ENCODE results near the gene LPP. TPM values are rescaled to one million over a fixed set of nuclear protein-coding genes. Genes with fewer than 3 reads are reported as not detected.

Gene LPP
- total RNA-seq, 1 donor: 196 TPM

- TF ChIP-seq CTCF (IDR thresholded peaks at IDR 0.05; ENCODE audit: insufficient read depth, low read depth, low read length): no peak
- H3K4me3 ChIP-seq (ENCODE audit: low read depth, low read length): no peak overlapping the region
- no peak for DNase-seq (ENCODE audit: low read depth)
Observed at GRCh38 chr3:188244395-188244861, 90.5 kb downstream of the LPP start.

DNA sequence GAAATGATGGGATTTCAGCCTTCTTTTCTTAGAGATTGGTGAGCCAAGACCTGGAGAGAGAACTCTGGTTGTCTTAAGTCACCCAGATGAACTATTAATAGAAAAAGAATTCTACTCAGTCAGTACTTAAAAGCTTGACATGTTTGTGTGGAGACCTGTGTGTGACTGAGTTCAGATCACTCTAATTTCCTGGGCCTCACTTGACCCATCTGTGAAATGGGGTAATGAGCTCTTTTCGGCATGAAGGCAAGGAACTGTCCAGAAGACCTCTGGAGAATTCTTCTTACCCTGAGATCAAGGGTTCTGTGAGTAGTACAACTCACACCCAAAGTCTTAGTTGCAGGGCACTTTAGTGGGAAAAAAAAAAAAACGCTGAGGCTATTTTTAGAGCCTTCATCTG, 92.9 kb downstream of the LPP start:
- H3K4me3 ChIP-seq (ENCODE audit: low read depth, low read length): no peak overlapping the region
- no peak for TF ChIP-seq CTCF (IDR thresholded peaks at IDR 0.05; ENCODE audit: insufficient read depth, low read depth, low read length)
- no peak for DNase-seq (ENCODE audit: low read depth)

DNA sequence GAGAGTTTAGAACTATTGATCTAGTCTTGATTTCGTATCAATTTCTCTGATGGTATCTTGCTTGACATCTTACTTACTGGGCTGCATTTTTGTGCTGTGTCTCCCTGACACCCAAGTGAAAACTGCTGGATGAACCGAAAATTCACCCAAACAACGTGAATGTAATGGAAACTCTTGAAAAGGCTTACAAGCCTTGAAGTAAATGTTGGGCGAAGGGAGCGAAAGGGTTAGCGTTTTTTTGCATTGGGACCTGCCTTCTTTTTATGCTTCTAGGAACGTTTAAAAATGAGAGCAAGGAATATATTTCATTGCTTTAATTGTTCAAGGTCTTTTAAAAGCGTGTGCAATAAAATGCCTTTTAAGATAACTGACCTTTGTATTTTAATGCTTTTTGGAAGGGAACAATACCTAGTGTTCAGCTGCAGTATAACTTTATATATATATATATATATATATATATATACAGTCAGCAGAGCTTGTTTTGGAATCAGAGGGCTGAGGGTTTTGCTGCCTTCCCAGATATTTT, 94.1 kb downstream of the LPP start:
- no peak for TF ChIP-seq CTCF (IDR thresholded peaks at IDR 0.05; ENCODE audit: insufficient read depth, low read depth, low read length)
- no peak overlapping the region for H3K4me3 ChIP-seq (ENCODE audit: low read depth, low read length)
- no peak for DNase-seq (ENCODE audit: low read depth)

DNA sequence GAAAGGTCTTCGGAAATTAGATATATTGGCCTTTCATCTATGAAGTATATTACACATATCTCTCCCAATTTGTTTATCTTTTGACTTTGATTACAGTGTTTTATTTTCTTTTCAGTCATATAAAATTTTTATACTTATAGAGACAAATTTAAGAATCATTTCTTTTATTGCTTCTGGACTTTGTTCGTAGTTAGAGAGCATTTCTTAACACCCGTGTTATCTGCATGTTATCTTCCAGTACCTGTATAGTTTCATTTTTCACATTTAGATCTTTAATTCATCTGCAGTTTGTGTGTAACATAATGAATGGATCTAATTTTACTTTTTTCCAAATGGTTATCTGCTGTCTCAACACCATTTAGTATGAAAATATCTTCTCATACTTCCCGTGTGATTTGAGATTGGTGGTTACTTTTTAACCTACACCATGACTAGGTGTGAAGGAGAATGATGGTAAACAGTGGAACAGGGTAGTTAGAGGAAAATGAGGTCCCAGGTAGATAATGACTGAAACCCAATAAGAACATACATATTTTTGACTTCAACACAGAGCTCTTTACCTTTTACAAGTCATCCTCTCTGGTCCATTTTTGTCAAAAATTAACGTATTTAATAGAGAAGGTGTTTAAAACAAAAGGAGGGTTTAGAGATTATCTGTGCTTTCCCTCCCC, 99.3 kb downstream of the LPP start:
- no peak for DNase-seq (ENCODE audit: low read depth)
- TF ChIP-seq CTCF (IDR thresholded peaks at IDR 0.05; ENCODE audit: insufficient read depth, low read depth, low read length): no peak
- H3K4me3 ChIP-seq (ENCODE audit: low read depth, low read length): no peak overlapping the region

GRCh38 chr3:188253800-188254452, 100.0 kb downstream of the LPP start:
- DNase-seq (ENCODE audit: low read depth): no peak
- TF ChIP-seq CTCF (IDR thresholded peaks at IDR 0.05; ENCODE audit: insufficient read depth, low read depth, low read length): no peak
- H3K4me3 ChIP-seq (ENCODE audit: low read depth, low read length): no peak overlapping the region

- no peak for DNase-seq (ENCODE audit: low read depth)
- no peak overlapping the region for H3K4me3 ChIP-seq (ENCODE audit: low read depth, low read length)
- TF ChIP-seq CTCF (IDR thresholded peaks at IDR 0.05; ENCODE audit: insufficient read depth, low read depth, low read length): no peak
Observed at GRCh38 chr3:188254520-188255070, 100.6 kb downstream of the LPP start.
